GM19372 (cell line): ENCODE measurements around the gene KLHL14.
"Not testable (repeated sequence)": the region's sequence is repeated elsewhere in the genome, so short reads cannot be mapped to it uniquely, and the experiment has no call there.

ENCODE experiments used
- ATAC-seq: cut with Tn5 transposase; IDR thresholded peaks from one replicate; pipeline ENCODE4 v1.9.1; 2021; ENCODE audit warnings: mild to moderate bottlenecking, low read depth, moderate library complexity; ENCODE audit not compliant: unreplicated experiment

Gene KLHL14

GRCh38 chr18:32772581-32773381, at the start of gene KLHL14:
Gene KLHL14, minus strand, starts transcription at chr18:32773023. Its CDS starts 2,432 bp downstream, at chr18:32770591.
- ATAC-seq: no peak

GRCh38 chr18:32822197-32822596, 49.4 kb upstream of the KLHL14 start:
- ATAC-seq: no peak

GRCh38 chr18:32815881-32816280, 43.1 kb upstream of the KLHL14 start:
- no peak for ATAC-seq

- no peak for ATAC-seq
These were observed 39.5 kb upstream of the KLHL14 start for GRCh38 chr18:32812342-32812741.

- no peak for ATAC-seq
These were observed 37.5 kb upstream of the KLHL14 start for GRCh38 chr18:32810314-32810713.

GRCh38 chr18:32805354-32805753, 32.5 kb upstream of the KLHL14 start:
- no peak for ATAC-seq

GRCh38 chr18:32804134-32804888, 31.5 kb upstream of the KLHL14 start:
- no peak for ATAC-seq

- ATAC-seq: no peak
These were observed 30.7 kb upstream of the KLHL14 start for GRCh38 chr18:32803568-32803967.

GRCh38 chr18:32802591-32803451, 30.0 kb upstream of the KLHL14 start:
- no peak for ATAC-seq

- ATAC-seq: no peak
These were observed 28.4 kb upstream of the KLHL14 start for GRCh38 chr18:32801228-32801627.

GRCh38 chr18:32798209-32798960, 25.6 kb upstream of the KLHL14 start:
- no peak for ATAC-seq

GRCh38 chr18:32794667-32795066, 21.8 kb upstream of the KLHL14 start:
- not testable (repeated sequence) for ATAC-seq

- ATAC-seq: no peak
These were observed 6.2 kb upstream of the KLHL14 start for GRCh38 chr18:32779010-32779409.

GRCh38 chr18:32777049-32777448, 4.2 kb upstream of the KLHL14 start:
- no peak for ATAC-seq

- ATAC-seq: no peak
These were observed 3.7 kb upstream of the KLHL14 start for GRCh38 chr18:32776561-32776960.

- ATAC-seq: no peak
These were observed 2.8 kb upstream of the KLHL14 start for GRCh38 chr18:32775628-32776027.

GRCh38 chr18:32773382-32773712, 524 bp upstream of the KLHL14 start:
- no peak for ATAC-seq

- ATAC-seq: no peak
These were observed 797 bp downstream of the KLHL14 start for GRCh38 chr18:32771871-32772580.

- no peak for ATAC-seq
These were observed 1.6 kb downstream of the KLHL14 start for GRCh38 chr18:32771169-32771751.
